ENCODE results near the gene SYNPR. TPM values are rescaled to one million over a fixed set of nuclear protein-coding genes. Genes with fewer than 3 reads are reported as not detected.

SYNPR gene
- total RNA-seq, 1 donor from 2014 or later: not detected

DNA sequence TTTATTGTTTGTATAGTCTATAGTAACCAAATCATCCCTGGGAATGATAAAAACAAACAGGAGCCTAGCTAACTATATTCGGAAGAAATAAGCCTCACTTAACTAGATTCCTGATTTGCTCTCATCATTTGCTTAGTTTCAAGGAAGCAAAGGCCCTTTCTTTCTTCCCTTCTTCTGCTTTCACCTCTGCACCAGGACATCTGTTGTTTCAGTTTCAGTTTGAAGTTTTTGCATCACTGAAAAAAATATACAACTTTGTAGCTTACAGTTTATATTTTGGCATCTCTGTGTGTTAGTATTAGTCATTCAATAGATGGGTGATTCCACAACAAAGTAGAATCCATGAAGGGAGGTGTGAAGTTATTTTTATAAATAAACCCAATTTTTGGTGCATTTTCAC lies 260.8 kb downstream of the SYNPR start:
- no peak for DNase-seq (ENCODE audit: low spot score)

DNA sequence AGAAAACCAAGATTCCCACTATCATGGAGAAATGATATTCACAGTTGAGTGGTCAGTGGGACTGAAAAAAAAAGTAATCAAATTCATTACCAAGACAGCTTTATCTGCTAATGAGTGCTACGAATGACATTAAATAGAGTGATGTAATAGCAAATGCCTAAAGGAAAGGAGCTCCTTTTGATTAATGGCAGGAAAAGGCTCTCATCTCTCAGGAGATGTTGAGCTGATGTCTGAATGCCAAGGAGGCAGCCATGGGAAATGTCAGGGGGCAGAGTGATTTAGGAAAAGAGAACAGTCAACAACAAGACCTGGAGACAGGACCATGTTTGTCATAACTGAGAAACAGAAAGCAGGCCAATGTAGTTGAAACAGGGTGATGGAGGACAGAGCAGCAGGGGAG lies 277.7 kb downstream of the SYNPR start:
- DNase-seq (ENCODE audit: low spot score): no peak

DNA sequence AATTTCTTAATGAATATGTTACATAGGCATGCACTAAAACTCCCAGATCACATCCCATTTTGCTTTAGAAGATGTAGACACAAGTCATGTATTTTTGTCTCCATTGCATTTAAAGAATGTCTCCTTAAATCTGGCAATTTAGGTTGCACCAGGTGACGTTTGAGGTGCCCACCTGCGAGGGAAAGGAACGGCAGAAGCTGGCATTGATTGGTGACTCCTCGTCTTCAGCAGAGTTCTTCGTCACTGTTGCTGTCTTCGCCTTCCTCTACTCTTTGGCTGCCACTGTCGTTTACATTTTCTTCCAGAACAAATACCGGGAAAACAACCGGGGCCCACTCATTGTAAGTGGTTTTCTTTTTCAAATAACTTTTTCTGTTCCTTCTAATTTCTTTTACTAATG lies 278.3 kb downstream of the SYNPR start:
- DNase-seq (ENCODE audit: low spot score): no peak

DNA sequence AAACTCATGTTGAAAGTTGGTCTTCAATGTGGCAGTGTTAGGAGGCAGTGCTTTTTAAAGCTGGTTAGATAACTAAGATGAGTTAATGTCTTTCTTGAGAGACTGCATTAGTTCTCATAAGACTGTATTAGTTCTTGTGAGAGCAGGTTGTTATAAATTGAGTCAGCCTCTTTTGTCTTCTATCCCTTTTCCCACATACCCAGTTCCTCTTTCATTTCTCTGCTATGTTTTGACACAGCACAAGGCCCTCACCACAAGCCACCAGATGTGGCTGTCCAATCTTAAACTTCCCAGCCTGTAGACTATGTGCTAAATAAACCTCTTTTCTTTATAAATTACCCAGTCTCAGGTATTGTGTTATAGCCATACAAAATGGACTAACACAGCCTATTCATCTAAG lies 279.8 kb downstream of the SYNPR start:
- no peak for DNase-seq (ENCODE audit: low spot score)

DNA sequence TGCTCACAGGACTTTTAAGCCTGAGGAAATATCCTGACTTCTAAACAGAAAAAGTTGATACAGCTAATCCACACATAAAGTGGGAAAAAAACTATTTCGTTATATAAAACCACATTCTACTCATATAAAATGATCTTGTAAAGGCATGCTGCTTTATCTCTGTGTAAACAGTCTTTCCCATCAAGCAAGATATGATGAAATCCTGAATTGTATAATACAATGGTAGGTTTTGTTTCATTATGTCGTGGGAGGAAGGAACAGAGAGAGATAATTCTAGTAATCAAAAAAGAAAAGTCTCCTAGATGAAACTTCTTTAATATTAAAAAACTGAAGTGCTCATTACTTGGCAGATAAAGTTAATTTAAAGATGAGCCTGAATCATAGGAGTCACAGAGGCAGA lies 281.8 kb downstream of the SYNPR start:
- DNase-seq (ENCODE audit: low spot score): no peak

DNA sequence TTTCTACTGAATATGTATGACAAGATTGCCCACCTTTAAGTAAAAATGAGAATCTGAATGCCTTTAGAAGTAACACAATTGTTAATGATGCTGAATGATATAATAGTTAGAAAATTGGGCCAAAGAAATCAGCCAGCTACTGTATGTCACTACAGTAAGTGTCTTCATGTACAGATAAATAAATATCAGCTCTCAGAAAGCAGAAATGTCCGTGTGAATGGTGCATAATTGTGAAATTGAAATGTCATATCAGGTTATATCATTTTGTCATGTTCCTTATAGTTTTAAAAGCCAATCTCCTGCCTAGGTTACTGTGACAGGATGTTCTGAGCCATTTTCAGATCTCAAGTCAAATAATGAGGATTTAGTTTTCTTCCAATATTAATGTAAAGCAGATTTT lies 283.8 kb downstream of the SYNPR start:
- no peak for DNase-seq (ENCODE audit: low spot score)

DNA sequence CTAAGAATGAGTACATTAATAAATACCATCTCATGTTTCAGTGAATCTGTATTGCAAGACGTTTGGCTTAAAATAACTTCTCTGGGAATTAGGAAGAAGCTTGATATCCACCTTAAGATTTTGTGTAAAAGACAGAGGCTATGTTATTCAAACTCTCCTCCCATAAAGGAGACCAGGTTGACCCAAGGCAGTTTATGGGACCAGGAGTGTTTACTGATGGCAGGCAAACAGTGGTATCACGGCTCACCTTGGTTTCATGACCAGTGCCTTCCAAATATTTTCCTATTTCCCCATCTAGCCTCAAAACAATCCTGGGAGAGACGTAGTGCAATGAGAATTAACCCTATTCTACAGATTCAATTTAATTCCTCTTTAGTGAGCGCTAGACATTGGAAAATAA lies 284.2 kb downstream of the SYNPR start:
- no peak for DNase-seq (ENCODE audit: low spot score)

DNA sequence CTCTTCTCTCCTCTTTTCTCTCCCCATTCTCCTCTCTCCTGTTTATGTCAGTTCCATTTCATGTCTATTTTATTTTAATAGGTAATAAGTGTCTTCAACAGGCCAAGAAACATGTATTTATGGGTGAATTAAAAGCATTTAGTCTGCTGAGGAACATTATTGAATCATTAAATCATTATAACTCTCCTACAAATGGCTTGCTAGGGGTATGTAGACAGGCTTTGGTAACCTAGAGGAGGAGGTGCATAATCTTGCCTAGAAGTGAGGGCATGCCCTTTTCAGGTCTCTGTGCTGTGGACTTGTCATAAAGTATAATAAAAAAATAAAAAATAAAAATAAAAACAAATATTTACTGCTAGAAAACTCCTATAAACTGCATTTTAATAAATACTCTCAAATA lies 285.5 kb downstream of the SYNPR start:
- DNase-seq (ENCODE audit: low spot score): no peak

DNA sequence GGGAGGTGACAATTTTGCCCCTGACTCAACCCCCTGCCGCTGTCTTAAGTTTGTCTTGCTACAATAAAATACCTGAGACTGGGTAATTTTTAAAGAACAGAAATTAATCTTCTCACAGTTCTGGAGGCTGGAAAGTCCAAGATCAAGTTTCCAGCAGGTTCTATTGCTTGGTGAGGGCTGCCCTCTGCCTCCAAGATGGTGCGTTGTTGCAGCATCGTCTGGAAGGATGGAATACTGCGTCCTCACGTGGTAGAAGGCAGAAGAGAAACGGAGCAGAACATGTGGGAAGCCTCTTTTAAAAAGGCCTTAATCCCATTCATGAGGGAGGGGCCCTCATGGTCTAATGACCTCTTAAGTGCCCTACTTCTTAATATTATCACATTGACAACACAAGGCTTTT lies 287.1 kb downstream of the SYNPR start:
- DNase-seq (ENCODE audit: low spot score): no peak

DNA sequence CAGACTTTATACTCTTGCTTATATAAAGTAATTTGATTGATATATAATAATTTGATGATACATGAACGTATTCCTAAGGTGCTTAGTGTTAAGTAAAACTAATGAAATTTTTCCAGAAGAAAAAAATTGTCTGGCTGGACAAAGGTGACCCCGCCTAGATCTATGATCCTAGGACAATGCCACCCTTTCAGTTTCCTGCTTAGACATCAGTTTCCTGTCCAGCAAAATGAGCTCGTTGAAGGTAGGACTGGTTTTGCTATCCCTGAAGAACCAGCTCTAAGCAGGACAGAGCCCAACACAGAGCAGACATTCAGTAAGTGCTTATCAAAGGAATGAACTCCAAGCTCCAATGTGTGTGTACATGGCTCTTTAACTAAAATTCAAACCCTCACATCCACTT lies 293.6 kb downstream of the SYNPR start:
- no peak for DNase-seq (ENCODE audit: low spot score)

DNA sequence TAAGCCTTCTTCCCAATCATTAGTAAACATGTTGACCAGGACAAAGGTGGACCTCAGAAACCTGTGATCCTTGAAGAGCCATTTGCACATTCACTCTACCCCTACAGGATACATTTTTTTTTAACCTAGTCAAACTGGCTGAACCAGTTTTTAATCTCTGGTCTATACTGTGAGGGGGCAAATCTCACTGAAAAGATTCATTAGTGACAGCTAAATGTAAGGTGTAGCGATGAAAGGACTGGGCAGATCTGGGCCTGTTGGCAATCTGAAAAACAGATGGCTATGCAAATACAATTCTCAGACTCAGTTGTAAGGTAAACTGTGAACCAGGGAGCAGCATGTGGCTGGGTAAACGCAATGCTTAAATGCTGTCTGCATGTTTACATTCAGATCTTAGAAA lies 298.7 kb downstream of the SYNPR start:
- peak; percentile 27 for DNase-seq (ENCODE audit: low spot score)

DNA sequence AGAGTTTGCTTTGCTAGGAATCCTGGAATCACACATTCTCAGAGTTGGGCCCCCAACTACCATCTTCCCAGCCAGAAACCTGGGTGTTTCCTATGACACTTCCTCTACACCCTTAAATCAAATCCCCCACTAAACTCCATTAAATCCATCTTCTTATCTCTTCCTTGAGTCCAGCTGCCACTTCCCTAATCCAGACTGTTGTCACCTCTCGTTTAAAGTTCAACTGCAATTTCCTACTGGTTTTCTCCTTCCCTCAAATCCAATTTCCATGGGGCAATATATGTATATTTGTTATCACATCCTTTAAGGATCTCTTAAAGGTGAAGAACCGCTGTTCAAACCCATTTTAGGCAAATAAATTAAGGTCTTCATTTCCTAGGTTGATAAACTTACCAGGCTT lies 300.8 kb downstream of the SYNPR start:
- no peak for DNase-seq (ENCODE audit: low spot score)

DNA sequence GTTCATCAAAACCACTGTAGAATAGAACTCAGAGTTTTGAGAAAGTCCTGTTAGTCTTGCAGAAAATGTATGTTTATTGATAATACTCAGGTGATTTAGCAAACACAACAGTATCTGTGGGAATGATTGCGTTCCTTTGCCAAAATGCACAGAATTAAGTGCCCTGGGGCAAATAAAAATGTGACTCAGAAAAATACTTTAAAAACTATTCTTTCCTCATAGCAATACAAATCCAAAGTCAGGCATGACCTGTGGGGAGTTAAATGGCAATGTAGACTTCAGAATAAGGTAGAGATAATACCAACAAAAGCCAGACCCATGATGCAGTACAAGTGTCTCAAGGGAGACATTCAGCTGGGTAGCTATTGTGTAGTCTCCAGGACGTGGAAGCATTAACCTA lies 302.0 kb downstream of the SYNPR start:
- no peak for DNase-seq (ENCODE audit: low spot score)

DNA sequence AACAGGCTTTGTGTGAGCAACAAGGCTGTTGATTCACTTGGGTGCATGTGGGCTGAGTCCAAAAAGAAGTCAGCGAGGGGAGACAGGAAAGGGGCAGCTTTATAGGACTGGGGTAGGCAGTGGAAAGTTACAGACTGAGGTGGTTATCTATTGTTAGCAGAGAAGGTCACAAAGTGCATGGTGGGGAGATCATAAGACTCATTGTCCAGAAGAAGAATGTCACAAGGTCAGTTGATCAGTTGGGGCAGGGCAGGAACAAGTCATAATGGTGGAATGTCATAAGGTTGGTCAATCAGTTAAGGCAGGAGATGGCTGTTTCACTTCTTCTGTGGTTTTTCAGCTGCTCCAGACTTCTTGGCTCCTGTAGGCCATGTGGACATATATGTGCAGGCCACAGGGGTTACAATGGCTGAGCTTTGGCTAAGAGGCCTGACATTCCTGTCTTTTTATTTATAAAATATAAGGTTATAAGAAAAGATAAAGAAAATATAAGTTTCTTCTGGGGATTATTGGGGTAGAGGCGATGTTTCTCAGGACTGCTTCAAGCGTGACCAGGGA lies 304.9 kb downstream of the SYNPR start:
- DNase-seq (ENCODE audit: low spot score): no peak

DNA sequence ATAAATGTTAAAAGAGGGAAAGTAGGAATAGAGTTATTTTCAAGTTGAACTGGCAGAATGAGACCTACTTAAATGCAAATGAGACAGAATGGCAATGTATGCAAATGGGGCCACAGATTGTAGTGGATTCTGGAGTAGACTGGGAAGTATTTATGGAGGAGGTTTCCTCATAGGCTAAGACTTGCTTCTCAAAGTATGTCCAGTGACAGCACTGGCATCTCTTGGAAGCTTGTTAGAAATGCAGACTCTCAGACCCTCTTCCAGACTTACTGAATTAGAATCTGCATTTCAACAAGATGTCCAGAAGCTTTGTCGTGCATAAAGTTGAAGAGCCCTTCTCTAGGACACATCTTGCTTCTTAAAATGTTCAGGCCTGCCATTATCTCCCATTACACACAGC lies 306.6 kb downstream of the SYNPR start:
- DNase-seq (ENCODE audit: low spot score): no peak

DNA sequence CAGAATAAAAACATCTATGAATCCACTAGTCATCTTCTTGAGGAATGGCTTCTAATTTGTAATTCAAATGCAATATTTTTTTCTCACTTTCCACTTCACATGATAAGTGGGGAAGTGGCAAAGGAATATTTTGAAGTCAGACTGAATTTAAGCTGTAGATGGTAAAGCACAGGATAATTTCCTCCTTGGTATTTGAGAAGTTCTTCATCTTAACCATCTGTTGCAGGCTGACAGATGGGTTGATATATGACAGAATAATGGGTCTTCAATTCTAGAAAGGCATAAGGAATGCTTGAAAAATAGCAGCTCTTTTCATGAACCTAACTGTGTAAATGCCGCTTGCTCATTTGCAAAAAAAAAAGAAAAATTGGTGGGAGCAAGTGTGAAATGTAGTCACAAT lies 307.8 kb downstream of the SYNPR start:
- DNase-seq (ENCODE audit: low spot score): no peak

DNA sequence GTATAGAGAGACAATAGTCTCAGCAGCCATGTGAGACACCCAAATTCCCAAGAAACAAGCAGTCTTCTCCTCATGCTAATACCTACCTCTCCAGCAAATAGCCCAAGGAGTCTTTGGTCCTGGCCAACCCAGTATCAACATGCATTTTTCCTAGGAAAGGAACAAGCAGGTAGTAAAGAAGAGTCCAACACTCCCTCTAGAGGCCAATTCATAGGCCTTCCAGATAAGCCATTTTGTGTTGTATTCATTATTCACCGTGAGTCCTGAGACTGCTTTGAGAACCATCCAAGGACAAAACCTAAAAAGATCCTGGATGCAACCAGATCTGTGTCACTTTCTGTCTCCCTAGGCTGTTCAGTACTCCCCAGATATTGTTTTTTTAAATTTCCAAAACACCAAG lies 310.8 kb downstream of the SYNPR start:
- no peak for DNase-seq (ENCODE audit: low spot score)

DNA sequence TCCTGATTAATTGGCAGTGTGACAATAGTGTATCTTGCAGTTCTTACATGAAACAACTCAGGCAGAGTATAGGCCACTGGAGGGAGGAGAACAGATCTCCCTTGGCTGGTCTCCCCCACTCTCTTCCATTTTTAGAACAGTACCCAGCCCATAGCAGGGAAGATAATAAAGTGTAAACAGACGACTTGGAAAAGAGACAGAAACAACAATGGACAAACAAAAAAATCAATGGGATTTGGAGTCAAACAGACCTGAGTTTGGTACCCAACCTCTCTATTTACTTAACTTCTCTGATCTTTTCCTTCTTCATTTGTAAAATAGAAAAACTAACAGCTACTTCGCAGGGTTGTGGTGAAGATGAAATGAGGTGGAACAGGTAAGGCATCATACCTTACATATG lies 315.7 kb downstream of the SYNPR start:
- no peak for DNase-seq (ENCODE audit: low spot score)

DNA sequence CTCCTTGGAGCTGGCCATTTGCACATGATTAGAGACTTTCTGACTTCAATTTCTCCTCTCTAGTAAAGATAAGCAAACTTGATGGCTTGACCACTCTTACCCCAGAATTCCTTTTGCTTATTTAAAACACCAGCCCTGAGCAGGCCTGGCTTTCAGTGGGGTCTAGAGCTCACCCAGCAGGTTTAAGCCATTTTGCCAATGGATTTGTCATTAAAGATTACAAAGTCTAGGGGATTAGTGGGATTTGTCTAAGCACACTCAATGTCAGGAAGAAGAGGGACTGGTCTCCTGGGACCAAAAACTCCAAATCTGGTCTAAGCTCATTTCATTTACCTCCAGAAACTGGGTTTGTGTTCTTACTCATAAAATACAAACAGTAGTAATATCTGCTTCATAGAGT lies 317.1 kb downstream of the SYNPR start:
- DNase-seq (ENCODE audit: low spot score): no peak

DNA sequence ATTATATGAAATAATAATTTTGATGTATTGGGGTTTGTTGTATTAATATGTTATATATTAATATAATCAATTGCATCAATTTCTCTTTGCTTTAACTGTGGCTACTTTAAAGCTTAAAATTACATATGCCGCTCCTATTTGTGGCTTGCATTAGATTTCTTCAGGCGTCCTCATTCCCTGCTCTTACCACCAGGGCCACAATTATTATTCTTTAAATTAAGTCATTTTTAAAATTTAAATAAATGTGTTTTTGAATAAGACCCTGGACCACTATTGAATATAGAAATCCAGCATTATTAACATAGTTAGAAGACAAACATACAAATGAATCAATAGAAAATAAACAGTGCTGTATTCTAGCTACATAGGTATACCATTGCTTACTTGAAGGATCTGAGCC lies 318.9 kb downstream of the SYNPR start:
- no peak for DNase-seq (ENCODE audit: low spot score)

DNA sequence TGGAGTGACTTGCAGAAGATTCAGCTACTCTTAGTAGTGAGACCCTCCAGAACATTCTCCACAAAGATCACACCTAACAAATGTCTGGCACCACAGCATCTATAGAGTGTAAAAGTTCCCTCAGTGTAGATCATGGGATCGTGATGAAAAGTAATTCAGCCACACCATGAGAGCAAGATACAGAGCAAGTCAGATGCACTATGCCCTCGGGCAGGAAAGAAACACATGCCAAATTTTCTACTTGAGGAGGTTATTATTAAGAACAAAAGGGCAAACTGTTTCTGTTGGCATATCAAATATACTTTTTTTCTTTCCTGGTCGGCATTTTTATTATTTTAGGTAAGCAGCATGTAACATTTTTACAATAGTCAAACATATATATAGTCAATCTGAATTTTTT lies 329.6 kb downstream of the SYNPR start:
- no peak for DNase-seq (ENCODE audit: low spot score)

DNA sequence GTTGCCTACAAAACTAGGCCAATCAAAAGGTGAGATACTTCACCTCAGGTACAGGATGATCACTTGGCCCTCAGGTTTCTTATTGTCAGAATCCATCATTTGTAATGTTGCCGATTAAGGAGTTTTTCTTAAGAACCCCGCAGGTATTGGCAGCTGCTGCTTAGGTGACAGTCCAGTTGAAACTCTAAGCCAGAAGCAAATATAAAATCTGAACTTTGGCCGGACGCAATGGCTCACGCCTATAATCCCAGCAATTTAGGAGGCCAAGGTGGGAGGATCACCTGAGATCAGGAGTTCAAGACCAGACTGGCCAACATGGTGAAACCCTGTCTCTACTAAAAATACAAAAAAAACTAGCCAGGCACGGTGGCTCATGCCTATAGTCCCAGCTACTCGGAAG lies 331.3 kb downstream of the SYNPR start:
- no peak for DNase-seq (ENCODE audit: low spot score)

DNA sequence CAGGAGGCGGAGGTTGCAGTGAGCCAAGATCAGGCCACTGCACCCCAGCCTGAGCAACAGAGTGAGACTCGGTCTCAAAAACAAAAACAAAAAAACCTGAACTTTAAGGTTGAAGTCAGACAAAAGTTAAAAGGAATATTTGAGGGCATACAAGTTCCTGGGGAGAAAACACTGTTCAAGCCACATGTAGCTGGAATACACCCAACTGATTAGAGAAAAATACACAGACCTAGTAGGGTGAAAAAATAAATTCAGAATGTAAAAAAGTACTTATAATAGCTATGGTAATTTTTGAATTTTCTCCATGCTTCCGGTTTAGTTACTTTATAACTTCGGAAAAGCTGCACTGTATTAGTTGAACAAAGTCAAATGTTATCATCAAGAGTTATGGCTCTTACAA lies 331.7 kb downstream of the SYNPR start:
- no peak for DNase-seq (ENCODE audit: low spot score)

DNA sequence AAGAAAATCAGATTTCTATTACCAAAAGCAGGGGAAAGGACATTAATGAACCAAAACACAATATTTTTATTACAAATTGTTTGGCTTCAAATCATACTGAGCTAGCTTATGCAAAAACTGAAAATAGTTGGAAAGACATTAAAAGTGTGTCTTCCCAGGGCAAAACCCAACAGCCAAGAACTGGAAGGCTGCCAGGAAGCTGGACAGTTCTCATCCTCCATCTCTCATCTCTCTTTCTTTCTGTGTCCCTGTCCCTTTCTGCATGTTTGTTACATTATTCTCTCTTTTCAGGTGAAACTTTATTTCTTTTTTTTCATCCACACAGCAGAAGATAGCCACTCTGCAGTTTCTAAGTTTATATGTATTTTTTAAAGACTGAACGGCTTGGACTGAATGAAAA lies 333.3 kb downstream of the SYNPR start:
- DNase-seq (ENCODE audit: low spot score): no peak

DNA sequence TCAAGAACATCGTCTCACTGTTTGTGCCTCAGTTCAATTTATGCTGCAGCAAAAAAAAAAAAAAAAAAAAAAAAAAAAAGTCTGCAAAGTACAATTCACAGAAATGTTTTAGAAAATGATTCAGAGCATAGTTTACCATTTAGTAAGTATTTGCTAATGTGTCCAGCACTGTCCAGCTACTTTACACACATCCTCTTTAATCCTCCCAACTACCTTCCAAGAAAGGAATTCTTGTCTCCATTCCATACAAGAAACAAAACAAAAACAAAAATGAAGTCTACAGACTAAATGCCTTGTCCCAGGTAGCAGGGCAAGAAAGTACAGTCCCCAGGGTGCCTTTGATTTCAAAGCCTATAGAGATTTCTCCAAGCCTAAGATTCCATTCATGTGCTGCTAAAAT lies 335.5 kb downstream of the SYNPR start:
- no peak for DNase-seq (ENCODE audit: low spot score)
